PC-3 (cell line): ENCODE results near the gene GPR25. TPM values are rescaled to one million over a fixed set of nuclear protein-coding genes. Genes with fewer than 3 reads are reported as not detected.

Experiments used
- ATAC-seq: fragments of 200-7000 bp; cut with Tn5 transposase; 2 replicates; pipeline ENCODE4 v1.9.1; 2020; ENCODE audit warnings: mild to moderate bottlenecking, moderate library complexity
- BruUV-seq: library from RNA; stranded (reverse); fragments of 400-500 nt; replicated peaks from 2 replicates; lab custom pipeline; 2021; lab: Mats Ljungman, UMichigan
- CTCF ChIA-PET: fragments of 300-600 bp; sonication (Branson Sonifier 250); formaldehyde crosslinking; loops from one replicate; lab custom pipeline; 2022; ENCODE audit warnings: antibody characterized with exemption; lab: Charles Lee
- POLR2A ChIA-PET: fragments of 300-600 bp; sonication (Branson Sonifier 250); formaldehyde crosslinking; loops from one replicate; lab custom pipeline; 2022; ENCODE audit warnings: antibody characterized with exemption; ENCODE audit not compliant: unreplicated experiment; lab: Charles Lee
- DNase-seq: peaks from one replicate; pipeline ENCODE4 v3.0.0-alpha.2; 2015
- H2AFZ ChIP-seq: fragments of 300-600 bp; sonication (generic); 2 replicates; pipeline ENCODE4 v1.6.0; 2016; ENCODE audit warnings: antibody characterized with exemption, low read length
- H3F3A ChIP-seq: fragments of 300-600 bp; sonication (generic); one replicate; pipeline ENCODE4 v1.6.0; 2017; ENCODE audit warnings: antibody characterized with exemption, low read length, control low read depth, mild to moderate bottlenecking; ENCODE audit not compliant: unreplicated experiment
- H3K27ac ChIP-seq: fragments of 300-600 bp; sonication (generic); 2 replicates; pipeline ENCODE4 v1.5.1; 2016; ENCODE audit warnings: mild to moderate bottlenecking, low read length
- H3K27me3 ChIP-seq: fragments of 300-600 bp; sonication (generic); 2 replicates; pipeline ENCODE4 v1.6.1; 2016; ENCODE audit warnings: low read length, mixed read lengths
- H3K36me3 ChIP-seq: fragments of 300-600 bp; sonication (generic); 2 replicates; pipeline ENCODE4 v1.6.1; 2016; ENCODE audit warnings: low read depth, mixed run types, low read length, mixed read lengths
- H3K4me1 ChIP-seq: fragments of 300-600 bp; sonication (generic); 2 replicates; pipeline ENCODE4 v1.5.1; 2016; ENCODE audit warnings: low read length; ENCODE audit not compliant: insufficient read depth
- H3K4me2 ChIP-seq: fragments of 300-600 bp; sonication (generic); 2 replicates; pipeline ENCODE4 v1.6.0; 2016; ENCODE audit warnings: low read length
- H3K4me3 ChIP-seq: fragments of 300-600 bp; sonication (generic); 2 replicates; pipeline ENCODE4 v1.5.1; 2016; ENCODE audit warnings: mild to moderate bottlenecking, low read length, mixed read lengths
- H3K79me2 ChIP-seq: fragments of 300-600 bp; sonication (generic); 2 replicates; pipeline ENCODE4 v1.6.1; 2017; ENCODE audit warnings: low read length, mixed read lengths
- H3K9ac ChIP-seq: fragments of 300-600 bp; sonication (generic); 2 replicates; pipeline ENCODE4 v1.6.0; 2016; ENCODE audit warnings: mild to moderate bottlenecking, low read length
- H3K9me2 ChIP-seq: fragments of 300-600 bp; sonication (generic); replicated peaks from 2 replicates; pipeline ENCODE4 v1.6.1; 2016; ENCODE audit warnings: mixed run types, low read length, mixed read lengths
- H3K9me3 ChIP-seq: fragments of 300-600 bp; sonication (generic); 2 replicates; pipeline ENCODE4 v1.6.1; 2016; ENCODE audit warnings: low read length, mixed read lengths
- H4K20me1 ChIP-seq: fragments of 300-600 bp; sonication (generic); 2 replicates; pipeline ENCODE4 v1.6.1; 2016; ENCODE audit warnings: low read length, mixed read lengths
- CTCF ChIP-seq: fragments of 300-600 bp; sonication (generic); conservative IDR thresholded peaks from 2 replicates; pipeline ENCODE4 v1.5.1; 2017; ENCODE audit warnings: antibody characterized with exemption, low read depth, mild to moderate bottlenecking, low read length
- EZH2 ChIP-seq: fragments of 300-600 bp; sonication (generic); IDR thresholded peaks from one replicate; pipeline ENCODE4 v1.6.1; 2017; ENCODE audit warnings: antibody characterized with exemption, mild to moderate bottlenecking, low read length; ENCODE audit not compliant: unreplicated experiment
- EZH2phosphoT487 ChIP-seq: fragments of 300-600 bp; sonication (generic); IDR thresholded peaks from 2 replicates; pipeline ENCODE4 v1.6.1; 2018; ENCODE audit warnings: mild to moderate bottlenecking, antibody characterized with exemption, low read length, borderline replicate concordance
- intact Hi-C: fragments of 100-400 bp; cut with micrococcal nuclease; formaldehyde crosslinking; loops from 2 replicates; pipeline ENCODE4 v1.9.0; 2023
- total RNA-seq: library from RNA; depleted of rRNA; stranded (reverse); fragments of >200 nt; gene quantifications from 2 replicates; pipeline ENCODE4 v1.2.3, GENCODE V29; 2014

The GPR25 gene
- total RNA-seq, 1 experiment from 2014 or later, result not detected

GRCh38 chr1:200918006-200918405 lies 45.2 kb downstream of the GPR25 start:
- Histone ChIP-seq H3F3A (no peaks in the 10 kb centered on the region), H3K4me2 (no peak overlapping the region), H3K4me1 (no peaks in the 10 kb centered on the region), H3K27me3 (no peaks in the 10 kb centered on the region), H3K9me3 (no peaks in the 10 kb centered on the region), H3K27ac (no peak overlapping the region), H4K20me1 (no peaks in the 10 kb centered on the region), H3K36me3 (peaks cover 4% of the 10 kb centered on the region), H3K9me2 (no peaks in the 10 kb centered on the region), H2AFZ (no peak overlapping the region), H3K79me2 (no peaks in the 10 kb centered on the region), H3K9ac (no peak overlapping the region), H3K4me3 (no peak overlapping the region)
- intact Hi-C loops, result no loop called here
- ChIA-PET POLR2A (no interaction called here), CTCF (no interaction called here)
- no TSS peak for BruUV-seq
- TF ChIP-seq CTCF, result no peak
- no peak for TF ChIP-seq EZH2
- TF ChIP-seq EZH2phosphoT487, result no peak
- ATAC-seq (no peak), DNase-seq (no peak)

- no peaks in the 10 kb centered on the region for H3F3A ChIP-seq
- H2AFZ ChIP-seq, result no peak overlapping the region
- no peaks in the 10 kb centered on the region for H3K9me2 ChIP-seq
- DNase-seq, result no peak
- ChIA-PET POLR2A (no interaction called here), CTCF (no interaction called here)
- no peak overlapping the region for H3K4me3 ChIP-seq
- no peak for TF ChIP-seq EZH2phosphoT487
- intact Hi-C loops, result no loop called here
- H4K20me1 ChIP-seq, result no peaks in the 10 kb centered on the region
- no peaks in the 10 kb centered on the region for H3K79me2 ChIP-seq
- H3K27me3 ChIP-seq, result no peaks in the 10 kb centered on the region
- H3K4me1 ChIP-seq, result peaks cover 4% of the 10 kb centered on the region; the same call in 1 of the 2 replicates
- H3K27ac ChIP-seq, result no peak overlapping the region
- H3K9me3 ChIP-seq, result no peaks in the 10 kb centered on the region
- no peak for ATAC-seq
- no peak overlapping the region for H3K4me2 ChIP-seq
- H3K9ac ChIP-seq, result no peak overlapping the region
- BruUV-seq, result no TSS peak
- no peaks in the 10 kb centered on the region for H3K36me3 ChIP-seq
Measured at GRCh38 chr1:200919386-200919785, 46.6 kb downstream of the GPR25 start.

GRCh38 chr1:200921571-200922110 lies 48.9 kb downstream of the GPR25 start:
- Histone ChIP-seq H4K20me1 (no peaks in the 10 kb centered on the region), H3K27ac (no peak overlapping the region), H3K9me3 (no peaks in the 10 kb centered on the region), H3K27me3 (no peaks in the 10 kb centered on the region), H3K9me2 (no peaks in the 10 kb centered on the region), H3K9ac (no peak overlapping the region), H2AFZ (no peak overlapping the region), H3K4me2 (no peak overlapping the region), H3F3A (no peaks in the 10 kb centered on the region), H3K4me3 (no peak overlapping the region), H3K4me1 (peaks cover 11% of the 10 kb centered on the region), H3K36me3 (no peaks in the 10 kb centered on the region), H3K79me2 (no peaks in the 10 kb centered on the region)
- BruUV-seq, result no TSS peak
- DNase-seq (no peak), ATAC-seq (no peak)
- ChIA-PET POLR2A (no interaction called here), CTCF (no interaction called here)
- intact Hi-C loops, result no loop called here
- no peak for TF ChIP-seq EZH2
- TF ChIP-seq CTCF, result no peak
- no peak for TF ChIP-seq EZH2phosphoT487
